GM21367 (cell line): ENCODE results near the gene MUL1.
A peak's percentile ranks its signal among the peaks of the same experiment; 100 is the strongest.
"Not testable (repeated sequence)": the region's sequence is repeated elsewhere in the genome, so short reads cannot be mapped to it uniquely, and the experiment has no call there.

Source experiments
- ATAC-seq: cut with Tn5 transposase; IDR thresholded peaks from one replicate; pipeline ENCODE4 v1.9.1; 2021; ENCODE audit not compliant: unreplicated experiment

Gene MUL1

DNA sequence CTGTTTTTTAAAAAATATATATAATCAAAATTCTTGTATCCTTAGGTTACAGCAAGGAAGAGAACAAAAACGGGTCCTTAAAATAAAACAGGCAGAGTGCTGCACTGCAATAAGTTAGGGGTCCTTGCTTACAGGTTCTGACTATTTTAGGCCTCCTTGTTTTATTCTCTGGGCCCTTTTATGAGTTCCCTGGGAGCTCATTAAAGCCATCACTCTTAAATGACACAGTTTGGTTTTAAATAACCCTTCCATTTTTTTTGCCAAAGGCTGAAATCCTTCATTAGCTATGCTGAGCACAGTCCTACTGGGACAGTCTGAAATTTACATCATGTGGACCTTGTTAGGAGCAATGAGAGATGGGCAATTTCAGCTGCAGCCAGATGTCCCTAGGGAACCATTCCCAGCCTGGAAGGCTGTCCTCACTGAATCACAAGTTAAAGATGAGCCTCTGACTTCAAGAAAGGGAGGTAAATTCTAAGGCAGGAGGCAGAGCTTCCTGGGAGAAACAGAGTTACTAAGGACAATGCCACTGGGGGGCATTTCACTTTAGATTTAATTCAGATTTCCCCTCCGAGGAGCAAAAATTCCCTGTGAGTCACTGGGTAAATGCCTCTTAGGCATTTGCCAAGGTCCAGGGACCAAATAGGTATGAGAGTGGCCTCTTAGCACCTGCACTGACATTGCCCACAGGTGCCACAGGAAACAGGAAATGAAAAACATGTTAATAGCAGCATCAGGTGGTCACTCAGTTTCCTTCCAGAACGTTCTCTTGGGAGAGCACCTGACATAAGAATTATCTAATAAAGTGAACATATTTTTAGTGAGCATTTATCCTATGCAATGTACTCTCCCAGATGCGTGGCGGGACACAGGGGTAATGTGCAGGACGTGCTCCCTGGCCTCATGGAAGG, 3.8 kb upstream of the MUL1 start:
- no peak for ATAC-seq

DNA sequence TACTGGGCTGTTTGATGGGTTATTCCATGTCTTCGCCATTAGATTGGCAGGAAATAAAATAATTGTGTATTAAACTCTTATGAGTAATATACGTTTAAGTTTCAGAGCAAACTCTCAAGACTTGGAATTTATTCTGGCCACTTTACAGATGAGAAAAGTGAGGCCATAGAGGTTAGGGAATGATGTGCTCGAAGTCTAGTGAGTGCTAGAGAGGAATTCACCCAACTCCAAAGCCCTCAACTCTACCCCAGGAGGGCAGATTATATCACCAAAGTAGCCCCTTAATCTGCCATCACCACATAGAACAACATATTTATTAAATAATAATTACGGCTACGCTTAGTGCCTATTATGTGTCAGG, 440 bp upstream of the MUL1 start:
- ATAC-seq: no peak

DNA sequence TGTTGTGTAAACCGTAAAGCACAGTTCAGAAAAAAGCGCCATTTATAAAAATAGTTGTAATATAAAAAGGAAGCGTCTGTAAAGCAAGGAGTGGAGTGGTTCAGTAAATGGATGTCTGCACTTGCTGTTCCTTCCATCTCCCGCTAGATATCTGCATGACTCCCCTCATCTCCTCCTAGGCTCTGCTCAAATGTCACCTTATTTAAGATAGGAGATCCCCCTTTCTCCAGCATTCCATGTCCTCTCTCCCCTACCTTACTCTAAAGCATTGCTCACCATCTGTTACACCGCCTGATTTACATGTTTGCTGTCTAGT, 745 bp downstream of the MUL1 start:
- ATAC-seq: peak; percentile 13

DNA sequence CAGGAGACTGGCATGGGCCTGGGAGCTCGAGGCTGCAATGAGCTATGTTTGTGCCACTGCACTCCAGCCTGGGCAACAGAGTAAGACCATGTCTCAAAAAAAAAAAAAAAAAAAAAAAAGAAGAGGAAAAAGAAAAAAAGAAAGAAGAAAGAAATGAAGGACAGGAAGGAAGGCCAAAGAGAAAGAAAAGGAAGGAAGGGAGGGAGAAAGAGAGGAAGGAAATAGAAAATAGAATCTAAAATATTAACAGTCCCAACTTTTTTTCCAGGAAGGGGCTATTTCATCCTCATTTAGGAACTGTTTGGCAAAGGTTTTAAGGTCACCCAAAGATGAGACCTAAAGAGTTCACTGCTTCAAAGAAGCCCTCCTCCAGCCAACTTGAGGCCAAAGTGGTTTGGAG, 2.5 kb downstream of the MUL1 start:
- ATAC-seq: no peak

DNA sequence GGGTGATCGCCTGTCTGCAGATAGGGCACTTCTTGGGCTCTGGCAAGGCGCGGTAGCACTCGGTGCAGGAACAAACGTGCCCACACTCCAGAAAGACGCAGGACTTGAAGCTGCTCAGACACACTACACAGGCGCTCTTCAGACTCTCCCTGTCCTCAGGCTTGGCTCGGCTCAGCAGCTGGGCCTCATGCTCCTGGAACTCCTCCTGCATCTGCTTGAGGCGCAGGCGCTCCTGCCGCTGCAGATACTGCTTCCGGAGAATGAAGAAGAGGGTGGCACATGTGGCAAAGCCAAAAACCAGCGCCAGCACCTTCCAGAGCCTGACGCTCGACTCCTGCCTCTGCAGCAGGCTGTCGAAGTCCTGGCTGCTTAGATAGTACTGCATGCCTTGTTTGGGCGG, 7.2 kb downstream of the MUL1 start:
- no peak for ATAC-seq

DNA sequence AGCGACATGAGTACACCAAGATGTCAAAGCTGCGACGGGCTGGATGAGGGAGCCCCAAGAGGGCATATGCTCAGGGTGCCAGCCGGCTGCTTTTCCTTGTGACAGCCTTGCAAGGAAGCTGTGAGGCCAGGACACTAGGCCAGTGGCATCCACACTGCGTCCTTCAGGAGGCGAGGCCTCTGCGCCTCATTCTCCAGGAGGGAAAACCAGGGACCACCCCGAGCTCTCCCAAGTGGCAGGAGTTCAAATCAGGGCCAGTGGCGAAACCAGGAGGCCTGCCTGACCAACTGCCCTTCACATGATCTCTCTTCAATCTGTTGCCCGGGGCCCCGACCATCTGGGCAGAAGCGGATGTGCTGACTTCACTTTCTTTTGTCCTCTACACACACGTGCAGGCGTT, 8.2 kb downstream of the MUL1 start:
- no peak for ATAC-seq

DNA sequence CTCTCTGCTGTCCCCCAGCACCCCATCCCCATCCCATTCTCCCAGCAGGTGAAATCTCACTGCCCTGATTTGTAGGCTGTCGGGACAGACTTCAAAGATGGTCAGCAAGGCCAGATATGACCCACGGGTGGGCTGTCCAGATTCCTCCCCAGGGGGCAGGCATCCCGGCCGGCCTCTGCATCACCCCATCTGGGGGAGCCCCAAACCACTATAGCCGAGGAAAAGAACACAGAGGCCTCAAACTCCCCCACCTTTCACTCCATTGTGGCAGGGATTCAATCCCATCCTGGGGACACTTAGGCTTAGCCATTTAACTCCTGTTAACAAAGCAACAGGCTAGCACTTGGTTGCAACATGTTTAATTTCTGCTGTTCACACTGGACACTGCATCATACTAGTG, 8.8 kb downstream of the MUL1 start:
- ATAC-seq: no peak

DNA sequence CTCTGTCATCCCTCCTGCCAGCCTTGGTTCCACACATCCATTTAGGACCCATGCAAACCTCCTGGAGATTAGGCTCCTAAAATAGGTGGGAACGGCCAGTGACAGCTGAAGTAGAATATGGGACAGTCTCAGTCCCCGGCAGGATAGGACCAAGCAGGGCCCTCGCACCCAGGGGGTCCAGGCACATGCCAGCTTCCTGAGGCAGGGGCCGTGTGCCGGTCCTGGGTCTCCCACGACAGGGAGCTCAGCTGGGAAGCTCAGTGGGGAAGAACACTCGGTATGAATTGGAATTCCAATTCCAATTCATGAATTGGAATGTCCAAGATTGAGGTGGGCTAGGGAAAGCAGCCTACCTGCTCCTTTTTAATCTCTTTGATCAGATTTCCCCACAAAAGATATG, 9.8 kb downstream of the MUL1 start:
- ATAC-seq: no peak

DNA sequence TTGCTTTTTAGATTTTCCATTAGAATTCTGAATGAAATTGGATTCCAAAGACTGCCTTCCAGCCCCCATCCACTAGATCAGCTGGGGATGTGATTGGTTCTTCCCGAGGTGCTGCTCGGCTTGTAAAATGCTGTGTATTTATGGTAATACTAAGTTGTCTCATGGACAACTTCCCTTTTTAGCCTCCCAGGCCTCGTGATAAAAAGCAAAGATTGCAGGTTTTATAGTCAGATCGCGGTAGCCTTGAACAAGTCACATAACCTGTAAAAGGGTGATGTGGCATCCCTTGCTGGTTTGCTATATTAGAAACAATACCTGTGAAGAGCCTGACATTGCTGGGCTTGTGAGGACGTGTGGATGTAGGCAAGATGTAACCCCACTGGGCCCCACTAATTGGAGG, 10.4 kb downstream of the MUL1 start:
- no peak for ATAC-seq

DNA sequence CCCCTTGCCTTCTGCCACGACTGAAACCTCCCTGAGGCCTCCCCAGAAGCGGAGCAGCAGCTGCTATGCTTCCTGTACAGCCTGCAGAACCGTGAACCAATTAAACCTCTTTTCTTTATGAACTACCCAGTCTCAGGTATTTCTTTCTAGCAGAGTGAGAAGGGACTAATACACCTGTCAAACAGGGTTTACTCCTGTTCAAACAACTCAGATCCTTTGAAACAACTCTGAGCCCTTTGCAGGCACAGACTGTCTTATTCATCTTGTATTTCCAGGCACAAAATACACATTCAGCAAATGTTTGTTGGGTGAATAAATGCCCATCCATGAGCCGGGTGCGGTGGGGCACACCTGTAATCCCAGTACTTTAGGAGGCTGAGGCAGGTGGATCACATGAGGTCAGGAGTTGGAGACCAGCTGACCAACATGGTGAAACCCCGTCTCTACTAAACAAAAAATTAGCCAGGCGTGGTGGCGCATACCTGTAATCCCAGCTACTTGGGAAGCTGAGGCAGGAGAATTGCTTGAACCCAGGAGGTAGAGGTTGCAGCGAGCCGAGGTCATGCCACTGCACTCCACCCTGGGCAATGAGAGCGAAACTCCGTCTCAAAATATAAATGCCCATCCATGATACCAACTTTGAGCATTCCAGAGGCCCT, 11.1 kb downstream of the MUL1 start:
- ATAC-seq: not testable (repeated sequence)

DNA sequence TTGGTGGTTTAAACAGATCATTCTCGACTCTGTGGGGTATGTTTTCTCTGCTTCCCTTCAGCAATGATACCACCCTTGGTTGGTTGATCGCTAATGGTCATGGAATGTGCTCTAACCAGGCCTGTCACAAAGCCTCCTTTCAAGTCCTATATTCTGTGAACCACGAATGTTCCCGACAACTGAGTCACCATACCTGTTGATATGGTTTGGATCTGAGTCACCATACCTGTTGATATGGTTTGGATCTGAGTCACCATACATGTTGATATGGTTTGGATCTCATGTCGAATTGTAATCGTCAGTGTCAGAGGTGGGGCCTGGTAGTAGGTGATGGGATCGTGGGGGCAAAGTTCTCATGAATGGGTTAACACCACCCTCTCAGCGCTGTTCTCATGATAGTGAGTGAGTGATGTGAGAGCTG, 11.7 kb downstream of the MUL1 start:
- ATAC-seq: no peak

DNA sequence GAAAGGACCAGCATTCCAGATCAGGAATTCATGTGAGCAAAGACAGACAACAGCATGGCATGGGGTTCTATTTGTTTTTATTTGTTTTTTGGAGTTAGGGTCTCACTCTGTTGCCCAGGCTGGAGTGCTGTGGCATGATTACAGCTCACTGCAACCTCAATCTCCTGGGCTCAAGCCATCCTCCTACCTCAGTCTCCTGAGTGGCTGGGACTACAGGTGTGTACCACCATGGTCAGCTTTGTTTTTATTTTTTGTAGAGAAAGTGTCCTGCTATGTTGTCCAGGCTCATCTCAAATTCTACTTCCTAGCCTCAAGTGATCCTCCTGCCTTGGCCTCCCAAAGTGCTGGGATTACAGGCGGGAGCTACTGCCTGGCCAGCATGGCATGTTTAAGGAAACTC, 12.3 kb downstream of the MUL1 start:
- ATAC-seq: no peak

DNA sequence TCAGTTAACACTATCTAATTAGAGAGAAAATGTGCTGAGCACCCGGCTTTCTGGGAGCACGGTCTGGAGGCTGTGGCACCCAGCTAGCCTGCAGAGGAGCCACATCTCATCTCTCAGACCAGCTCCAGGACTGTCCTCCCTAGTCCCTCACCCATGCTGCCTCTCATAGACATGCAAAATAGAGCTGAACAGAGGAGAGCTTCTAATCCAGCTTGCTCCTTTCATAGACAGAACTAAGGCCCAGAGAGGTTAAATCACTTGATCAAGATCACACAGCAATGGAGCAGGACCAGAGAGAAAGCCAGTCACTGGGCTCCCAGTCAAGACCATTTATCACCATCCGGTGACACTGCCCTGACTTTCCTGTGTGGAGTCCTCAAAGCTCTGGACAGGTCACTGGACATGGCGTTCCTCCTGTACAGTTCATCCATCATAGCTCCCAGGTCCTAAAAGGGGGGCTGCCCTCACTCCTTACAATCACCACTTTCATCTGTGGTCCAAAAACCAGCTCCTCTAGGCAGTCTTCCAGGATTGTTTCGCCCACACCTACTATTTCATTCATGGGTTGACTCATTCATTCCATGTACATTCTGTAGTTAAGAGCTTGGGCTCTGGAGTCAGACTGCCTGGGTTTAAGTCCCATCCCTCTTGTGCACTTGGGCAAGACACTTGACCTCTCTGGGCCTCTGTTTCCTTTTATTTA, 13.2 kb downstream of the MUL1 start:
- ATAC-seq: no peak

DNA sequence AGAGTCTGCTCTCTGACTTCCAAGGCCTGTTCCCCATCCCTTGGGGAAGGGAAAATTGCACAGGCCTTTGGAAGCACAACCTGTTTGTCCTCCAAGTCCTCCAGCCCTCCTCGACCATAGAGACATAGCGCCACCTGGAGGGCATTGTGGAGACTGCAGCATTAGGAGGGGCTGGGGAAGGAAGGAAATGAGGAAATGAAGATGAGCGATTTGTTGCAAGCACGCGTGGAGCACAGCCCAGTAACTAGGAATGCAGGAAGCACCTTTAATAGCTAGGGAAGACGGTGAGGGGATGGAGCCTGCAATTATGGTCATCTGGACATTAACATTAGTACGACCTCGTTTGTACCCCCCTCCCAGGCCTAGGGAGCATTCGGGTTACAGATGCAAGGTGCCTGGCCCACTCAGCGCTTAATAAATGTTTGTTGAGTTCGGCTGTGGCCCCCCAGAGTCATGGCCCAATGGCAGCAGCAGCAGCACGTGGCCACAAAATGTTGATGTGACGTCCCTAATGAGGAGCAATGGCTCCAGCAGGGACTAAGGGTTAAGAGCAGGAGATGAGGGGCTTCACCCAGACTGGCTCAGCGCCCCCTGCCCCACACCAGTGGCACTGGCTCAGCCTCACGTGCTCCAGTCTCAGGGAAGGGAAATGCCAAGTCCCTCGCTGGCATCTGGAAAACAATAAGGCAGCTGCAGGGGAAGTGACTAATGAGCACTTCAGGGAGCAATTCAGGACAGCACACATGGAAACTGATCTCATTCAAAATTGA, 13.9 kb downstream of the MUL1 start:
- ATAC-seq: no peak

DNA sequence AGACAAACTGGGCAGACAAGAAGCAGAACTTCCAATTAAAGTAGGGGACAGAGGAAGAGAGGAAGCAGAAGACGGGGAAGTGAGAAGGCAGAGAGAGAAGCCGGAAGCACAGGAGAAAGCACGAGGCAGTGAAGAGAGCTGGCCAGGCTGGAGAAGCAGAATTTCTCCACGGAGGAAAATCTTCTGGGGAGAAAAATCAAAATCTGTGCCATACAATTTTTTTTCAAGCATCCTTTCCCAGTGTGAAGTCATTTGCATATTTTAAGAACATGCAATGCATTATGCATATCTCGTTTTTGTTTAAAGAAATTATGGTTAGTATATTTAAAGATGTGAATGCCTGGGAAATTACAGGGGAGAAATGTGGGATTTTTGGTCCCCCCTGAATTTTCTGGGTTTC, 14.6 kb downstream of the MUL1 start:
- no peak for ATAC-seq

DNA sequence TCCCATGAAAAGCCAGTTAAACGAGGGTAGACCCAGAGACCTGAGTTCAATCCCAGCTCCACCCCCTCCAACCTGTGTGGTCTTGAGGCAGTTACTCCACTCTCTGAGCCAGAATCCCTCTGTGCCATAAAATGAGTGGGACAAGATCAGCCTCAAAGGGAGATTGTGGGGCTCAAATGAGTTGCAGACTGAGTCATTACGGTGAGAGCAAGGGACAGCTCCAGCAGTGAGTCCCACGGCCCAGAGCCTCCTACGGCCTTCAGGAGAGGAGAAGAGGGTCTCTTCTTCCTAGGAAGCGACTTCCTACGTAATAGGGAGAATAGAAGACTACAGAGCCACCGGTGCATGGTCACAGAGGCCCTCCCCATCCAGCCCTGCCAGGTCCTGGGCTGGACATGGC, 15.2 kb downstream of the MUL1 start:
- ATAC-seq: no peak

DNA sequence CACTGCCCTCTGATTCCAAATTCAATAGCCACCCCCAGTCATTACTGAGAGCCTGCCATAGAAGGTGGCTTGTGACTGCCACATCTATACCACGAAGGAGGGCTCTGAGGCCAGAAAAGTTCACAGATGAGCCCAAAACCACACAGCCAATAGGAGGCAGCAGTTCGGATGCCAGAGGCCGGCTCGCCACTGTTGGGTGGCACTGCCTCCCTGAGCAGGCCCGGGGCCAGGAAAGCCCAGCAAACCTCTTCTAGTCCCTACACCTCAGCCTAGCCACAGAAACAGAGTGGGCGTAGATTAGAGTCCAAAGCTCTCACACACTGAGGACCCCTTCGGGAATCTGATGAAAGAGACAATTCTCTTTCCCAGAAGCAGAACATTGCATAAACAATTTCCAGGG, 16.1 kb downstream of the MUL1 start:
- ATAC-seq: no peak

DNA sequence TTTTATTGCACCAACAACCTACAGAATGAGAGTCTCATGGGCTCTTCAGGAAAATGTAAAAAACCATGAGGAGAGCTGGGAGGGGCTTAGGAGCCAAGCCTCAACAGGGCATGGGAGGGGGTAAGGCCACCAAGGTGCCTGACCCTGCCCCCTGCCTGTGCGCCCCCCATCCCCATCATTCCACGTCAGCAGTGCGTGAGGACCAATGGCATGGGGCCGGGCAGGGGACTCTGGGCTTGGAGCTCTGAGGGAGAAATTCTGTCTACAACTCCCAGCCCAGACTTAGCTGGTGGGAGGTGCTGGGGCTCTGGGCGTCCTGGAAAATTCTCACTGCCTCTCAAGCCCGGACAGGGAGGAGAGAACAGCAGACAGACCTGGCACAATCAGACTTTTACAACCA, 16.8 kb downstream of the MUL1 start:
- no peak for ATAC-seq

DNA sequence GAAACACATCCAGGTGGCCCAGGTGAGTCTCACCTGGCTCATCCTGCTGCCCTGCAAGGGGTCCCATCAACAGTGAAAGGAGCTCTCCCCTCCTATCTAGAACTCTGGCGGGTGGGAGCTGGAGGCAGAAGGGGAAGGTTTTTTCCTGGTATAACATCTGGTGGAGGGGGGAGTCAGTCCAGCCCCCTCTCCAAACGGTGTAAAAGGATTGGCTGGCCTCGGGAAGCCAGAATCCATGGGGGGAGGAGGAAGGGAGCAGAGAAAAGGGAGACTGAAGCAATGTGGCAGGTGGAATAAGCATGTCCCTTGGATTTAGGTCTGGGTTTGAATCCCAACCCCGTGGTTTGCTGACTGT, 20.7 kb downstream of the MUL1 start:
- ATAC-seq: no peak

DNA sequence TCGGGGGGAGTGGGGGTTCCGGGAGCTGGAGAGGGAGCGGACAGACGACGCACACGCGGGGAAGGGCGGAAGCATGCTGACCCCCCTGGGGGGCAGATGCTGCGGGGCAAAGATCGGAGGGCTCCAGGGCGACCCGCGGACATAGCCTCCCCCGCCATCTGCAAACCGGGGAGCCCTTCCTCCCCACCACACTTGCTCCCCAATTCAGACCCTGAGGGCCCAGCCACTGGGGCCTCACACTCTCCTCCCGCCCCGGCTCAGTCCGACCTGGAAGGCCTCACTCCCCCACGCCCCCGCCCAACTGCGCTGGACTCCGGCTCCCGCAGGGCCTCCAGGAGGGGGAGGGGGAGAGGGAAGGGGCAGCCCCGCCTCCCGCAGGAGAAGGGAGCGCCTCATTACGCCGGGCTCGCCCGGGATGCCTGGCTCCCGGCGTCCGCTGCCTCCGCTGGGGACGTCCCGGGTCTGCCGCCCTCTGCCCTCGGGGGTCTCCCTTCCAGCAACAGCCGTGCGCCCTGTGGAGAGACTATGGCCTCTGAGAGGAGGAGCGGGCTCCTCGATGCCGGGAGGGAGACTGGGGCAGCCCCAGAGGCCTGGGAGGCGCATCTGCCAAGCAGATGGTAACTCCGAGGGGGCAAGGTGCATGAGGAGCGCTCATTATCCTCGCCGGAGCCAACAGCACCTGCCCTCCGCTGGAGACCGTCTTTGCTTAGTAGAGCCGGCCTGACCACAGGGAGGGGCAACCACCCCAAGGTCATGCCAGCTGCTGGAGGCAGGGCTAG, 21.3 kb downstream of the MUL1 start:
- ATAC-seq: no peak
